Measurements from ENCODE around the gene IMP3. TPM values are rescaled to one million over a fixed set of nuclear protein-coding genes. Genes with fewer than 3 reads are reported as not detected.
A peak's percentile ranks its signal among the peaks of the same experiment; 100 is the strongest.

Gene IMP3
- total RNA-seq, 1 experiment from 2014 or later = 195 TPM

- DNase-seq (ENCODE audit: low read depth) = peak; percentile 93
Measured at GRCh38 chr15:75625542-75626347, 14.3 kb downstream of the IMP3 start, which contains the start of gene SNUPN. SNUPN (minus strand) TSS chr15:75625725; CDS start chr15:75621051, 4,674 bp downstream.

GRCh38 chr15:75622505-75622904 is 17.5 kb downstream of the IMP3 start:
- DNase-seq (ENCODE audit: low read depth) = no peak

GRCh38 chr15:75620841-75621391 is 19.1 kb downstream of the IMP3 start:
- DNase-seq (ENCODE audit: low read depth) = peak; percentile 82

GRCh38 chr15:75620058-75620820 is 19.8 kb downstream of the IMP3 start:
- DNase-seq (ENCODE audit: low read depth) = no peak

- DNase-seq (ENCODE audit: low read depth) = no peak
Measured at GRCh38 chr15:75616766-75617165, 23.3 kb downstream of the IMP3 start.

GRCh38 chr15:75606711-75607699 is 33.0 kb downstream of the IMP3 start:
- peak; percentile 60 for DNase-seq (ENCODE audit: low read depth)

- no peak for DNase-seq (ENCODE audit: low read depth)
Measured at GRCh38 chr15:75606026-75606425, 34.0 kb downstream of the IMP3 start.

- DNase-seq (ENCODE audit: low read depth) = no peak
Measured at GRCh38 chr15:75599401-75599800, 40.6 kb downstream of the IMP3 start.

- DNase-seq (ENCODE audit: low read depth) = no peak
Measured at GRCh38 chr15:75598361-75598760, 41.7 kb downstream of the IMP3 start.

- DNase-seq (ENCODE audit: low read depth) = no peak
Measured at GRCh38 chr15:75597667-75598341, 42.2 kb downstream of the IMP3 start.

- no peak for DNase-seq (ENCODE audit: low read depth)
Measured at GRCh38 chr15:75596703-75597345, 43.2 kb downstream of the IMP3 start.

- DNase-seq (ENCODE audit: low read depth) = no peak
Measured at GRCh38 chr15:75594276-75594675, 45.7 kb downstream of the IMP3 start.

GRCh38 chr15:75591655-75592364 is 48.2 kb downstream of the IMP3 start:
- no peak for DNase-seq (ENCODE audit: low read depth)

- no peak for DNase-seq (ENCODE audit: low read depth)
Measured at GRCh38 chr15:75590239-75590638, 49.8 kb downstream of the IMP3 start.

Other genes with a start within 250 kb of the IMP3 start
- 25.6 and 34.2 TPM in 2 replicates for gene SIN3A, start 188.5 kb downstream of the IMP3 start, total RNA-seq (2014; rRNA removed; shearing (Covaris generic))
- 24.0 and 28.3 TPM in 2 replicates for gene PTPN9, start 60.9 kb downstream of the IMP3 start, total RNA-seq (2014; rRNA removed; shearing (Covaris generic))
- gene SNUPN, start 14.5 kb downstream of the IMP3 start, total RNA-seq (2014; rRNA removed; shearing (Covaris generic)) = 33.6 and 39.4 TPM in 2 replicates
- gene SNX33, start 7.7 kb upstream of the IMP3 start, total RNA-seq (2014; rRNA removed; shearing (Covaris generic)) = 9.4 and 11.3 TPM in 2 replicates
- 15.4 and 16.9 TPM in 2 replicates for gene CSPG4, start 72.6 kb upstream of the IMP3 start, total RNA-seq (2014; rRNA removed; shearing (Covaris generic))
- gene UBE2Q2, start 203.2 kb upstream of the IMP3 start, total RNA-seq (2014; rRNA removed; shearing (Covaris generic)) = 16.1 and 16.3 TPM in 2 replicates